ENCODE results near the gene OTULIN.

Gene OTULIN

GRCh38 chr5:14664270-14665100 lies at the start of gene OTULIN:
Gene OTULIN, plus strand, starts transcription at chr5:14664718. Its CDS starts 108 bp downstream, at chr5:14664826.
- DNase-seq = peak; percentile 86

- DNase-seq = peak; percentile 18
Observed at GRCh38 chr5:14615365-14615764, 49.2 kb upstream of the OTULIN start.

- DNase-seq = no peak
Observed at GRCh38 chr5:14617441-14617840, 47.1 kb upstream of the OTULIN start.

- DNase-seq = no peak
Observed at GRCh38 chr5:14627270-14627669, 37.2 kb upstream of the OTULIN start.

- DNase-seq = no peak
Observed at GRCh38 chr5:14628346-14628745, 36.2 kb upstream of the OTULIN start.

GRCh38 chr5:14630671-14631070 lies 33.8 kb upstream of the OTULIN start:
- no peak for DNase-seq

- DNase-seq = no peak
Observed at GRCh38 chr5:14635656-14636055, 28.9 kb upstream of the OTULIN start.

GRCh38 chr5:14640765-14641164 lies 23.8 kb upstream of the OTULIN start:
- DNase-seq = no peak

- DNase-seq = no peak
Observed at GRCh38 chr5:14644623-14645237, 19.8 kb upstream of the OTULIN start.

- no peak for DNase-seq
Observed at GRCh38 chr5:14650052-14650451, 14.5 kb upstream of the OTULIN start.

- DNase-seq = no peak
Observed at GRCh38 chr5:14655146-14655741, 9.3 kb upstream of the OTULIN start.

- no peak for DNase-seq
Observed at GRCh38 chr5:14656898-14657297, 7.6 kb upstream of the OTULIN start.

- no peak for DNase-seq
Observed at GRCh38 chr5:14659821-14660607, 4.5 kb upstream of the OTULIN start.

GRCh38 chr5:14660833-14661232 lies 3.7 kb upstream of the OTULIN start:
- DNase-seq = no peak

- no peak for DNase-seq
Observed at GRCh38 chr5:14662721-14663260, 1.7 kb upstream of the OTULIN start.

GRCh38 chr5:14663734-14664269 lies 716 bp upstream of the OTULIN start:
- peak; percentile 6 for DNase-seq

GRCh38 chr5:14665101-14665822 lies 744 bp downstream of the OTULIN start:
- no peak for DNase-seq

- peak; percentile 12 for DNase-seq
Observed at GRCh38 chr5:14665949-14666348, 1.4 kb downstream of the OTULIN start.

- no peak for DNase-seq
Observed at GRCh38 chr5:14666357-14666756, 1.8 kb downstream of the OTULIN start.

- no peak for DNase-seq
Observed at GRCh38 chr5:14667290-14667689, 2.8 kb downstream of the OTULIN start.

GRCh38 chr5:14667770-14668169 lies 3.3 kb downstream of the OTULIN start:
- no peak for DNase-seq

GRCh38 chr5:14668181-14668591 lies 3.7 kb downstream of the OTULIN start:
- DNase-seq = no peak
